NCI-H2227 treated with DMSO at 0.1 percent for 48 hours (cell line): ENCODE measurements around the gene PRDM16.

Experiments used
- DNase-seq: peaks from one replicate; lab custom pipeline; 2025; lab: John Stamatoyannopoulos, UW

The PRDM16 gene

DNA sequence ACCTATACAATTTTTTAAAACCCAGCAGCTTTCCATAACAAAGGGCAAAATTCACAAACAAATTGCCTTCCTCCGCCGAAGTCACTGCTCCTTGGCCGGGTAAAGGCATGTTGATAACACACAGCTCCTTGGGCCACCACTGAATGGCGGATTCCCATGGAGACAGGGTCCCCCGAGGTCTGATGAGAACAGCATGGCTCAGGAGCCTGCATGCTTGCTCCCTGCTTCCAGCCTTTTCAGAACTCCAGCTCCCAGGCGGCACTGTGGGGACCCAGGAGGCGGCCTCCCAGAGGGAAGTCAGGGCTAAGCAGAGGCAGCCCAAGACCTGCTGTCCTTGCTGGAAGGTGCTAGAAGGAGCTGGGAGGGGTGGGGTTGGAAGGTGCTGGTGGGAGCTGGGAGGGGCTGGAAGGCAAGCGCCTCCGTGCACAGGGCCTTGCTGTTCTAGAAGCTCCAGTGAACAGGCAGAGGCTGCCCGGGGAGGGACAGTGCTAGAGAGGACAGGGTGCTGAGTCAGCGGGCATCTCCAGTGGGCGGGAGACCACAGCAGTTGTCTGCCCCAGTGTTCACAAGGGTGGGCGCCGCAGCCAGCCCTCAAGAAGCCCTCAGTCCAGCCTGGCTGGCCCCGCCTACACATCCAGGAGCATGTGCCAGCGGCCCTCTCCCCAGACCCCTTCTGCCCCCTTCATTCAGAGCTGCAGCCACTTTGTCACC, 35.1 kb downstream of the PRDM16 start:
- no peak for DNase-seq

DNA sequence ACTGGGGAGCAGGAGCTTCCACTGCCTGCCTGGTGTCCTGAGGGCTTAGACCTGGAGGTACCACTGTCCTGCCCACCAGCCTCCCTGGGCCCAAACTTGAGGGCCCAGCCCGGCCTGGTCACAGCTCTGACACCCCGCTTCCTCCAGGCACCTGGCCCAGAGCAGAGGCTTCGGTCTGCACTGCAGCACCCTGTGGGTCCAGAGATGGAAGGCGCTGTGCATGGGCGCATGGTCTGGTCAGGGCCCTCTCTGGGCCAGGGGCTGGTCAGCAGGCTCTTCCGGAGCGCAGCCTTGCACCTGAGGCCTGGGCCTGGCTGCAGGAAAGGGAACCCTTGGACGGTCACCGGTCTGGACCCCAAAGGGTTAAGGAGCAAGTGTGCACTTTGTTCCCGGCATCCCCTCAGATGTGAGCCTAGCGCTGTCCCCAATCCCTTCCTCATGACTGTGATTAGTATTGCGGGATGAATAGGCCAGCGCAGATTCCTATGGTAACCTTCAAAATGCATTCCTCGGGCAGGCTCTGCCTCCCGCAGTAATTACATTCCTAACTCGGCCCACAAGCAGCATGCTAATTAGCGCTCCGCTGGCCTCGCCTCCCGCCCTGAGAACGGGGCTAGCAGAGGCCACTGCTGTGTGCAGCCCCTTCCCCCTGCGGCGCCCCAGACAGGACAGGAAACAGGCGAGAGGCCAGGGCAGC, 36.3 kb downstream of the PRDM16 start:
- no peak for DNase-seq

DNA sequence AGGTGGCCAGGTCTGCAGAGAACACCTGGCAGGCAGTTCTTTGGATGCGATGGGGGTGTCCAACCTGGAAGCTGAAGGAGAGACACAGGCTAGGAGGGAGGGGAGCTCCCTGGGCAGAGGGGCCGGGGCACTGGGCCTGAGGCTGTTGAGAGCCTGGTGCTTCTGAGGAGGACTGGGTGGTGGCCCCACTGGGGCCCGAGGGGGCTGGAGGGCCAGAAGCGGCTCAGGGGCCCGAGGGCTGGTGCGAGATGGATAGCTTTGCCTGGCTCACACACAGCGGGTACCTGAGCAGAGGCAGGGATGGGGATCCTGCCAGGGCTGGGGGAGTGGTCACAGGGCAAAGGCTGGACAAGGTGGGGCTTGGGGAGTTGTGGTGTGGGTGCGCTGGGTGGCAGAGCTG, 37.2 kb downstream of the PRDM16 start:
- DNase-seq: no peak

DNA sequence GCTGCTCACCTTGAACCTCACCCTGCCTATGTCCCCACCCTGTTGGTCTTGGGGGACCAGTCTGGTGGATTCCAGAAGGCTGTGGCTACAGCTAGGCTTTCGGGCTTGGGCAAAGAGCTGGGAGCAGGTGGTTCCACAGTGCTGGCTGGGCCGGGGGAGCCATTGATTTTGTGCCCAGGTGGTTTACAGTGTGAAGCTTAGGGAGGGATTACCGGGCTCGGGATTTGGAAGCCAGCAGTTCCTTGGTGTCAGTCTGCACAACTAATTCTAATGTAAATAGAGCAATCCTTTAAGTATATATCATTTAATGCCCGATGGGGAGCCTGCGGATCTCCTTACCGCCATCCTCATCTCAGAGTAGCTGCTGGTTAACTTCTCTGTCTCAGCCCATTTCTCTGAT, 38.2 kb downstream of the PRDM16 start:
- no peak for DNase-seq

DNA sequence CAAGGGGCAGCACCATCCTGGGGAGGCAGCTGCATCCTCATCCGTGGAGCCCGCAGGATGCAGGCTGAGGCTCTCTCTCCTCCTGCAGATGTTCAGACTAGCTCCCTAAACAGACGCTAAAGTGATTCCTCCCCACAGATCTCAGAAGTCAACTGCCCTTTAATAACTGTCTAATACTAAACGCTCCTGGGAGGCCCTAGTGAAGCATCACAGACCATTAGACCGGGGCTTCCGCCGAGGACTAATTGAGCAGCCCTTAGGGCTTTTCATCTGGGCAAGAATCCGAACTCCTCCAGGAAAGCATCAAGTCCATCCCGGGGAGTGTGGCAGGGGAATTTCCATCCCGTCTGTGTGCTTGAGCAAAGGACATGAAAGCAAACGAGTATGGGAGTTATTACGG, 40.4 kb downstream of the PRDM16 start:
- DNase-seq: peak; percentile 21

DNA sequence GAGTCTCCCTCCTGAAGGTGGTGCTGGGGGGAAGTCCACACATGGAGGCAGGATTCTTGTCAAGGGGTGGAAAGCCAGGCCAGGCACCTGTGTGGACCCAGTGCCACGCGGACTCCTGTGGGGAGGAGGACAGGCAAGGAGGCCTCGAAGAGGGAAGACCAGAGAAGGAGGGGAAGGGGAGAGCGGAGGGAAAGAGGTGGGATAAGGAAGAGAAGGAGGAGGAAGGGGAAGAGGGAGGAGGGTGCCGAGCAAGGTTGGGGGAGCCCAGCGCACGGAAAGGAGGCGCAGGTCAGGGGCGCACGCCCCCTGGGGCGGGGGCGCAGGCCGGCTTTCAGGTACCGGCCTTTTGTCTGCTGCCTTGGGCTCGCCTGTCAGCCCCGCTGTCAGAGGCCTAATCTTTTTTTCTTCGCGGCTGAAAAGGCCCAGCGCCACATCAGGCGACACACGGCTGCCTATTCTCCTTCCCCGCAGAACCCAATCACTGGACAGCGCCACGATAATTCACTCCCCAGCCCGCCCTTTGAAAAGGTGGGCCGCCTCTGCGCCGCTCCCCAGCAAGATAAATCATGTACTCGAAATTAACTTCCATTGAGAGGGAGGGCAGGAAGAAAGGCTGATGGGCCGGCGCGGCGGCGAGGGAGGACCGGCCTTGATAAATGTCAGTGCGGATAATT, 42.5 kb downstream of the PRDM16 start:
- DNase-seq: peak; percentile 77

DNA sequence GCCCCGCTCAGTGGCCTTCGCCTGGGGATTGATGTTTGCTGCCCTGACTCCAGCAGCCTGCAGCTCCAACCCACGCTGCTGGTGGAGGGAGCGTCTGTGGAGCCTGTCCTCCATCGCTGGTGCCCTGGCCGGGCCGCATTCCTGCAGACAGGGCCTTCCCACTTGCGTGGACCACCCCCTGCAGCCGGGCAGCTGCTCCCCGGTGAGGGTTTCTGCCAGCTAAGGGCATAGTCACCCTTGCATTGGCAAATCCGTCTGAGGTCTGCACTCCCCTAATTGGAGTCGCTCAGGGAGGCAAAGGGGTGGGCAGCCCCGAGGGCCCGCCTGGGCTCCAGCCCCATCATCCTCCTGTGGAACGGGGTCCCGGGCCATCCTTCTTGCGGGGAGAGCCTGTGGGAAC, 43.5 kb downstream of the PRDM16 start:
- DNase-seq: no peak

DNA sequence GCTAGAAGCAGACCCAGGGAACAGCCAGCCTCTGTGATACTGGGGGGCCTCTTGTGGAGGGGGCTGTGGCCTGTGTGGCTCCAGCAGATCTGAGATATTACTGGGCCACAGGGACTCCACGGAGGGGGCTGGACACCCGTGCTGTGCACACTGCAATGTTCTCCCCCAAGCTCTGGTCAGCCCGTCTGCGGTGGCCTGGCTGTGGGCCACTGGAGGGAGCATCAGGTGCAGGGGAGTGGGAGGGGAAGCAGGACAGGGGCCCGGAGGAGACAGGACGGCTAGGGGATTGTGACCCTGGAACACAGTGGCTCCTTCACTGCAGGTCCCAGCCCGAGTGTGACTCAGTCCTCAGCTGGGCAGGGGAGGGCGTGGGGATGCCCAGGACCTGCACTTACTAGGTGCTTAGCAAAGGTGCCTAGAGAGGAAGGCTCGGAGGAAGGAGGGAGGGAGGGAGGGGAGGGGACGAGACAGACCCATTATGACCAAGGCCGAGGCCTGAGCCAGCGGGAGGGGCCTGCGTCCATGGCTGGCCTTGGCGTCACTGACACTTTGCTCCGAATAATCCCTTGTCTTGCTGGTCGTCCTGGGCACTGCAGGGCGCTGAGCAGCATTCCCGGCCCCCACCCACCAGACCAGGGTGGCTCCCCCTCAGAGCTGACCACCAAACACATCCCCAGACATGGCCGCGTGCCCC, 44.2 kb downstream of the PRDM16 start:
- no peak for DNase-seq

DNA sequence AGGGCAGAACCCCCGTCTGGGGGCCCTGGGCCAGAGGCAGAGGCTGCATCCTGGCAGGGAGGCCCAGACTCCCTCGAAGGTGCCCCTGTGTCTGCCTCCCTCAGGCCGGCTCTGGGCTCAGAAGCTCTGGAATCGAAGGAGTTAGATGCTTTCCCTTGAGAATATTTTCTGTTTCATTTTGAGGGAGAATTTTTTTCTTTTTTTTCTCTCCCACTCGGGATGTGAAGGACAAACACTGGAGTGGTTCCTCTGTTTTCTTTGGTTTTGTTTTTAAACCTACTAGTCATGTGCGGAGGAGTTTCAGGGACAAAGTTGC, 44.7 kb downstream of the PRDM16 start:
- no peak for DNase-seq

DNA sequence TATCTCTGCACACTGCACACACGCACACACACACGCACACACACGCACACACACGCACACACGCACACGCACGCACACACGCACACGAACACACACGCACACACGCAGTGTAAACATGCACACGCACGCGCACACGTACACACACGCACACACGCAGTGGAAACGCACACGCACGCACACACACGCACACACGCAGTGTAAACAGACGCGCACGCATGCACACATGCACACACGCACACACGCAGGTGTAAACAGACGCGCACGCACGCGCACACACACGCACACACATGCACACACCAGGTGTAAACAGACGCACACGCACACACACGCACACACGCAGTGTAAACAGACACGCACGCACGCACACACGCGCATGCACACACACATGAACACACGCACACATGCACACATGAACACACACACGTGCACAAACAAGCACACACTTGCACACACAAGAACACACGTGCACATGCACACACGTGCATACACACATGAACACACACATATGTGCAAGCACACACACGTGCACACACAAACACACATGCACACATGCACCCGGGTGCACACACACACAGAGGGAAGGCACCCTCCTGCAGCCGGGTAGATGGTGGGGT, 45.2 kb downstream of the PRDM16 start:
- DNase-seq: no peak

DNA sequence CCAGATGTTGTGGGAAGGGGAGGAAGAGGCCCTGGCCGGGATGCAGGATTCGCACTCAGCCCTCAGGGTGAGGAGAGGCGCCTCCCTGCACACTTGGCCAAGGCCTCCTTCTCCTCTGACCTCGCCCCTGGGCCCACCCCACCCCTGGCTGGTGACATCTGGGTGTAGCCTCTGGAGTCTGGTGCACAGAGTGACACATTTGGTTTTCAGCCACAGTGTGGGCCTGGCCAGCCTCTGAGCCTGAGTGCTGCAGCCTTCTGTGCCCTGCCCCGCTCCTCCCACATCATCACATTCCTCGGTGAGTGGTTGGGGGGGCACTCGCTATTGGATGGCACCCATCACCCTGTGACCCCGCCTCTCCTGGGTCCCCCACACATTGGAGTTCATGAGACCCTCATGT, 45.8 kb downstream of the PRDM16 start:
- DNase-seq: no peak

DNA sequence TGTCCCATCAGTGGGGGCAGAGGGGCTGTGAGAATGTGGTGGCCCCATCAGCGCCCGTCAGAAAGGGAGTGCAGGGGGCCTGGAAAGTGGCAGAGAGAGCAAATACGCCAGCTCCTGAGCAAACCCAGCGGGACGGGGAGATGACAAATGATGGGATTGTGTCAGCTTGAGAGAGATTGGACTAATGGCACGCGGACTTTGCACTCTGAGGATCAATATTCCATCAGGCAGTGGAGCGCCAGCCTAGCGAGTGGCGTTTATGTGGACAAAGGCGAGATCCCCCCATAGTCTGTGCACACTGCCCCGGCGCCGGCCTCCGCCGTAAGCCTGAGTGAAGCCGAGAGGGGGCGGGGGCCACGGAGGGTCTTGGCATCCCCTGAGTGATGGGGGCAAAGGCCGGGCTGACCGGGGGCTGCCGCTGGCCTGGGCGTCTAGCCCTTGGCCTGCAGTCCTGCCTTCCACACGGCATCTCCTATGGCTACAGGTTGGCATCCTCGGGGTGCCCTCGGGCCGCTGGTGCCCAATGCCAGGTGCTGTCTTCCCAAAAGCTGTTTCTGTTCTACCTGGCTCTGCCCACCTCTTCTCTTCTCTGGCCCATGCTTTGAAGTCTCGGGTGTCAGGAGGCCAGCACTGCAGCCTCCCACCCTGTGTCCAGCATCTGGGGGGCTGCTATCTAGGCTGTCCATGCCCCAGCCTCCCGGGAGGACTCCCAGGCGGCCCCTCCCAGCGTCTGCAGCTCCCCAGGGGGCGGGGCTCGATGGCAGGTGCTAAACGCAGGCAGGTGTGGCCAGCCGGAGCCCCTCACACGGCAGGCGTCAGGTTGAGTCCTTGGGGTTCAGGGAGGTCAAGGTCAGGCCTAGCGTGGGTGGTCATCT, 46.5 kb downstream of the PRDM16 start:
- DNase-seq: no peak

DNA sequence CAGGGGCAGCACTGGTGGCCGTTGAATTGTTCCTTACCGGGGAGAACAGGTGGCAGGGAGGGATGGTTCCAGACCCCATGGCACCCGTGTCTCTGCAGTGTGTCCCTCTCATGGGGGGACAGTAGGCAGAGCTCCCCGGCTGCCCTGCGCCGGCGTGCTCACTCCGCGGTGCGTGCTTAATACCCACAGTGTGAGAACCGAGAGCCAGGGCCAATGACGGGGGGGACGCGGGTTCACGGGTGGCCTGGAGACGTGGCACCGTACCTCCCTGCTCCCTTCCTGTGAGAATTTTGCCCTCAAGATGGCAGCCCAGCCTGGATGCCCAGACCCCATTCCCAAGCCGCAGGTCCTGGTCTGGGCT, 47.1 kb downstream of the PRDM16 start:
- DNase-seq: no peak

DNA sequence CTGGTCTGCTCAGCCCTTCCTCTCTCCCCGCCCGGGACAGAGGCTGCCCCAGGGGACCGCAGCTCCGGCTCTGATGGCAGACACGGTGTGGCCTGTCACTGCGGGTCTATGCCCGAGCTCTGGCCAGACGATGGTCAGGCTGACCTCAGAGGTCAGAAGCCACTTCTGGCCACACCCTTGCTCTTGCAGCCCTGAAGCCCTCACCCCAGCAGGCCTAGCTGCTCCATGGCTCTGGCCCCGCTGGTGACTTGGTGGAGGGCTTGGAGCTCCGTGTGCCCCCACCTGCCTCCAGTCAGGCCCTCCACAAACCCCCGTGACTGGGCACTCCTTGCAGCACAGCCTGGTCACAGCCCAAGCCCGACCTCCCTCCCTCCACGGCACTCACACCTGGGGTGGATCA, 47.6 kb downstream of the PRDM16 start:
- no peak for DNase-seq

DNA sequence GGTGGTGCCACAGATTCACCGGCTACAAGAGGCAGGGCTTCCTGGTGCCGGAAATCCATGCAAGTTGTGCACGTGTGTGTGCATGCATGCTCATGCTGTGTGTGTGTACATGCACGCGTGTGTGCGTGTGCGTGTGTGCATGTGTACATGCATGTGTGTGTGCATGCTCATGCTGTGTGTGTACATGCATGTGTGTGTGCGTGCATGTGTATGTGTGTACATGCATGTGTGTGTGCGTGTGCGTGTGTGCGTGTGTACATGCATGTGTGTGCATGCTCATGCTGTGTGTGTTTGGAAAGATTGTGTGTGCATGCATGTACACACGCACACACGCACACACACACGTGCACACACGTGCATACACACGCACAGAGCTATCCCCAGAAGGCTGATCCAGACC, 48.9 kb downstream of the PRDM16 start:
- no peak for DNase-seq

DNA sequence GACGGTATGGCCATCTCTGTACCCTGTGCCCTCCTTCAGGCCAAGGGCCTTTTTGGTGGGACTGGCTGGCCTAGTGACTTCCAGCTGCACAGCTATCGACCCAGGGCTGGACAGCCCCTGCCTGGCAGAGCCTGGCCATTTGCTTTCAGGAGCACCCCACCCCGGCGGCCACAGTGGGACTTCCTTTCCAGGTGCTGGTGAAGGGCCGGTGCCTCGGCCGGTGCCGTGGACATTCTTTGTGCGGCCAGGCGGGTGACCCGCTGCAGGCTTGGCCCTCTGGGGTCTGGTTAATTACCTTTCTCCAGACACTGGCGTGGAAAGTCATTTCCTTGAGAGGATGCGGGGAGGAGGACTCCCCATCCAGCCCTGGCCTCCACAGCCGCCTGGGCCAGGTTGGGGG, 50.1 kb downstream of the PRDM16 start:
- DNase-seq: no peak

DNA sequence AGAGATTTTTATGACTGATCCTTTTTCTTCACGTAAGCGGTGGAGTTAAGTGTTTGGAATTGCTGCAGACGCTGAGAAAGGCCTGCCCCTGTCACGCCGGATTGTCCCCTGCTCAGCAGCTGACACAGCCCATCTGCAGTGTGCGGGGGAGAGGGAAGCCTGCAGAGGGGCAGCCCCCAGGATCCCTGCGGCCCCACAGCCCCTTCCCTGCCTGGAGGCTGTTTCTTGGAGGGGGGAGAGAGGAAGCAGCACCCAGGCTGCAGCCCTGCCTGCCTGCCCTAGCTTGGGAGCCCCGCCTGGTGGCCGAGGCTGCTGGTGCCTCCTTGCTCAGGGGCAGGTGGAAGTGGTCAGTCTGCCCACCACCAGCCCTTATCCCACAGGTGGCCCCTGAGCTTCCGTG, 50.7 kb downstream of the PRDM16 start:
- DNase-seq: no peak

DNA sequence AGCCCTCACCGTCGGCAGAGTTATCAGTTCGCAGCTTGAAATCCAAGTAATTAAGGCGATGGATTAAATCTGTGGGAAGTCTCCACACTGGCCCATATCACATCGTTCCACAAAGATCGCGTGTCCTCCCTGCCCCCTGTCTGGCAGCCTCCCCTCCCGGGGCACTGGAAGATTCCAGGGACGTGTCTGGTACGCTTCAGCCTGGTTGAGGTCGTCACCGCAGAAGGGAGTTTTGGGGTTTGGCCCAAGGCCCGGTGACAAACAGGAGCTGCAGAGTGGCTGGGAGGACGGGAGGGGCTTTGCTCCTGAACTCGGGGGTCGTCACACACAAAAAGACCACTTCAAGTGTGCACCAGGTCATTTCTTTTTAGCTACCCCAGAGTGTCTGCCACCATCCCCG, 51.1 kb downstream of the PRDM16 start:
- DNase-seq: no peak

DNA sequence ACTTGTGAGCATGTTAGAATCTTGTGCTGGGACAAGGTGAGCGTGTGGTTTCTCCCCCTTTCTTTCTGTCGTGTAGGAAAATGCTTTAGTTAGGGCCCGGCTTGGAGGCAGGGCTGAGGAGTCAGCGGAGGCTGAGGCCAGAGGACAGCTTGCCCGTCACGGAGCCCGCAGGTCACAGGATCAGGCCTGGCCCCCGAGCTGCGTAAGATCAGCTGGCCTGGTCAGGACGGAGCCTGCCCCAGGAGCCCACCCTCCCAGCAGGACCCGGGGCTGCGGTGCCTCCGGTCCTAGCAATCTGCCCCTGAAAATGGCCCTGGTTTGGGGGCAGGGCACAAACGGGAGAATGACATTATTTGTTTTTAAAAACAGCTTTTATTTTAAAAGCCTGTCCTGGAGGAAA, 52.0 kb downstream of the PRDM16 start:
- no peak for DNase-seq

DNA sequence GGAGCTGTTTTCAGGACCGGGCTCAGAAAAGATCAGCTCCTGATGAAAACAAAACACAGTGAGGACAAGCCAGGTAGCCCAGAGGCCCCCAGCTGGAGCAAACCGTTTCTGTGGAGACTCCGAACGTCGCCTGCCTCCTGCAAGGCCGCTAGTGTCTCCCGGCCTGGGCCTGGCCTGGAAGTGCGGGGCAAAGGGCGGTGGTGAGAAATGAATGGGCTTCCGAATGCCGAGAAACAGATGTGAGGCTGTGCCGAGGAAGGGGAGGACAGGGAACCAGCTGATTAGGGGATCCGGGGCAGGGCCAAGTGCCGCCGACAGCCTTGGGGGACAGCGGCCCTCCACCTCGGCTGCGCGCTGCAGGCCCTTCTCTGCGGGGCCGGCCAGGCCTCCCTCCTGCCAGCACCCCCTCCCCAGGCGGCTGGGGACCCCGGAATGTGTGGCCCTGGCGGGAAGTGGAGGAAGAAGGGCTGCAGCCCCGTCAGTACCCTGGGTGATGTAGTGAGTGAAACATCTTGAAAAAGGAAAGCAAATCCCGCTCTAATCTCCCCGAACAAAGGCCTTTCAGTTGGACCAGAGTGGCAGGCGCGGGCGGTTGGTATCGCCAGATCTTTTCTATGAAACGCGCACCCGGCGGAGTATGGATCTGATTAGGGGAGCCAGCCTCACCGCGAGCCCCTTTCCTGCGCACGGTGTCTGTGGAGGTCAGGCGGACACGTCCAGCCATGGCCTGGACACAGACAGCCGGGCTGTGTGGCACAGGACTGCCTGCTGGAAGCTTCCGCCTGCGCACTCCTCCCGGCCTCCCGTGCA, 52.6 kb downstream of the PRDM16 start:
- no peak for DNase-seq

DNA sequence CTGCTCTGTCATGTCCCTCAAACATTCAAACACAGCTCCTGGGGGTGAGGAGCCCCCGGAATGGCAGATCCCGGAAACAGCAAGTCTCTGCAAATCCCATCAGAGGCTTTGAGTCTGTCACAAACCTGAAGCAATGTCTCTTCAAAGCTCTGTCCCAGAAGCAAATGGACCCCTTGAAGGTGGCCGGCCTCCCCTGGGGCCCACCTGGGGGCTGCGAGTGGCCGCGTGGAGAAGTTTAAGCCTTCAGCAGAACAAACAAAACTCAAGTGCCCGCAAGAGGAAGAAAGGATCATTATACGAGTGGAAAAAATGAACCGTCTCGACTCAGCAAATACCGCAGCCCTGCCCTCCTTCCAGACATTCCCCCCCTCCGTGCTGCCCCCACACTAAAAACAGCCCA, 53.3 kb downstream of the PRDM16 start:
- no peak for DNase-seq
